IMR-90 (cell line): ENCODE data around the gene LRFN2. TPM values are rescaled to one million over a fixed set of nuclear protein-coding genes. Genes with fewer than 3 reads are reported as not detected.

Source experiments
- ATAC-seq: fragments of 200-7000 bp; cut with Tn5 transposase; 2 replicates; pipeline ENCODE4 v1.9.1; 2020; ENCODE audit warnings: low read depth, mild to moderate bottlenecking, moderate library complexity
- BruUV-seq: library from RNA; stranded (reverse); fragments of 400-500 nt; replicated peaks from 2 replicates; lab custom pipeline; 2021; lab: Mats Ljungman, UMichigan
- CTCF ChIA-PET: fragments of 300-600 bp; formaldehyde crosslinking; extraction: SDS; loops from one replicate; lab custom pipeline; 2021; ENCODE audit warnings: antibody characterized with exemption; lab: Yijun Ruan, JAX
- POLR2A ChIA-PET: fragments of 300-600 bp; sonication (Branson Sonifier 250); formaldehyde crosslinking; loops from one replicate; lab custom pipeline; 2022; ENCODE audit warnings: antibody characterized with exemption; ENCODE audit not compliant: unreplicated experiment; lab: Charles Lee
- DNase-seq: peaks from one replicate; pipeline ENCODE4 v3.0.0; 2013
- H2AFZ ChIP-seq: replicated peaks from 2 replicates; pipeline ENCODE3; 2013; ENCODE audit warnings: low read length, mild to moderate bottlenecking; ENCODE audit not compliant: poor library complexity
- H2AK5ac ChIP-seq: 2 replicates; pipeline ENCODE4 v1.6.1; 2013; ENCODE audit warnings: low read depth, low read length, inconsistent platforms
- H2AK9ac ChIP-seq: replicated peaks from 2 replicates; pipeline ENCODE3; 2013; ENCODE audit warnings: mild to moderate bottlenecking, low read depth, low read length, moderate library complexity; ENCODE audit not compliant: poor library complexity
- H2BK120ac ChIP-seq: 2 replicates; pipeline ENCODE4 v1.6.1; 2013; ENCODE audit warnings: low read depth, low read length, inconsistent platforms
- H2BK15ac ChIP-seq: 3 replicates; pipeline ENCODE4 v1.6.1; 2013; ENCODE audit warnings: low read depth, low read length, inconsistent platforms
- H2BK20ac ChIP-seq: 2 replicates; pipeline ENCODE4 v1.6.1; 2013; ENCODE audit warnings: low read depth, mild to moderate bottlenecking, inconsistent platforms, low read length, moderate library complexity
- H2BK5ac ChIP-seq: 2 replicates; pipeline ENCODE4 v1.6.1; 2013; ENCODE audit warnings: mild to moderate bottlenecking, low read depth, low read length, inconsistent platforms; ENCODE audit not compliant: poor library complexity, severe bottlenecking
- H3K14ac ChIP-seq: replicated peaks from 2 replicates; pipeline ENCODE4 v1.6.1; 2013; ENCODE audit warnings: low read depth, low read length, inconsistent platforms
- H3K18ac ChIP-seq: 2 replicates; pipeline ENCODE4 v1.6.1; 2013; ENCODE audit warnings: low read depth, low read length, control low read depth
- H3K23ac ChIP-seq: 2 replicates; pipeline ENCODE4 v1.6.1; 2013; ENCODE audit warnings: low read depth, low read length, inconsistent platforms
- H3K27ac ChIP-seq: 2 replicates; pipeline ENCODE4 v1.5.1; 2013; ENCODE audit warnings: mild to moderate bottlenecking, control low read depth, low read length; ENCODE audit not compliant: insufficient read depth
- H3K27me3 ChIP-seq: 2 replicates; pipeline ENCODE4 v1.6.1; 2013; ENCODE audit warnings: low read length; ENCODE audit not compliant: control insufficient read depth, insufficient read depth
- H3K36me3 ChIP-seq: 2 replicates; pipeline ENCODE4 v1.6.1; 2013; ENCODE audit warnings: low read length, mixed read lengths; ENCODE audit not compliant: control insufficient read depth, insufficient read depth
- H3K4ac ChIP-seq: 2 replicates; pipeline ENCODE4 v1.6.1; 2013; ENCODE audit warnings: low read depth, low read length, inconsistent platforms
- H3K4me1 ChIP-seq: 2 replicates; pipeline ENCODE4 v1.6.1; 2013; ENCODE audit warnings: low read length, mixed read lengths; ENCODE audit not compliant: control insufficient read depth, insufficient read depth
- H3K4me2 ChIP-seq: 2 replicates; pipeline ENCODE4 v1.6.1; 2013; ENCODE audit warnings: low read depth, mild to moderate bottlenecking, control low read depth, low read length, moderate library complexity
- H3K4me3 ChIP-seq: 2 replicates; pipeline ENCODE4 v1.5.1; 2013; ENCODE audit warnings: low read depth, mild to moderate bottlenecking, control low read depth, low read length, moderate library complexity; ENCODE audit not compliant: insufficient read depth
- H3K56ac ChIP-seq: 2 replicates; pipeline ENCODE4 v1.6.1; 2013; ENCODE audit warnings: low read length, inconsistent platforms; ENCODE audit not compliant: insufficient read depth; ENCODE audit errors: extremely low read depth
- H3K79me1 ChIP-seq, 2 experiments: 2 replicates each; pipeline ENCODE4 v1.6.1; 2013; ENCODE audit warnings: low read length in 2 of 2, inconsistent platforms in 1 of 2, low read depth in 1 of 2
- H3K9ac ChIP-seq: 2 replicates; pipeline ENCODE4 v1.6.1; 2013; ENCODE audit warnings: low read depth, low read length, control low read depth
- H3K9me1 ChIP-seq: 2 replicates; pipeline ENCODE4 v1.6.1; 2013; ENCODE audit warnings: low read length, inconsistent platforms; ENCODE audit not compliant: insufficient read depth
- H3K9me3 ChIP-seq: 2 replicates; pipeline ENCODE4 v1.6.1; 2013; ENCODE audit warnings: low read length; ENCODE audit not compliant: control insufficient read depth, insufficient read depth
- H4K20me1 ChIP-seq: 2 replicates; pipeline ENCODE4 v1.6.1; 2013; ENCODE audit warnings: low read length, inconsistent platforms; ENCODE audit not compliant: insufficient read depth
- H4K5ac ChIP-seq: 2 replicates; pipeline ENCODE4 v1.6.1; 2013; ENCODE audit warnings: mild to moderate bottlenecking, low read depth, low read length, control low read depth
- H4K8ac ChIP-seq, 2 experiments: 2 replicates each; pipeline ENCODE4 v1.6.1; 2013; ENCODE audit warnings: low read depth in 2 of 2, low read length in 2 of 2, control low read depth in 1 of 2, inconsistent platforms in 1 of 2
- H4K91ac ChIP-seq: 2 replicates; pipeline ENCODE4 v1.6.1; 2013; ENCODE audit warnings: low read depth, low read length, inconsistent platforms; ENCODE audit not compliant: insufficient read depth
- BHLHE40 ChIP-seq: fragments of 150-350 bp; IDR thresholded peaks from 2 replicates; pipeline ENCODE4 v1.6.1; 2016; ENCODE audit warnings: mild to moderate bottlenecking, low read depth, low read length
- FOS ChIP-seq: fragments of 150-350 bp; IDR thresholded peaks from 2 replicates; pipeline ENCODE4 v1.6.1; 2016; ENCODE audit warnings: low read depth, low read length
- MAZ ChIP-seq: IDR thresholded peaks from 2 replicates; pipeline ENCODE4 v1.6.1; 2012; ENCODE audit warnings: low read depth, mild to moderate bottlenecking, low read length, improper control_type of control experiment, moderate library complexity, borderline replicate concordance
- NFE2L2 ChIP-seq: fragments of 150-350 bp; IDR thresholded peaks from 2 replicates; pipeline ENCODE4 v1.6.1; 2016; ENCODE audit warnings: low read depth, mild to moderate bottlenecking, low read length
- POLR2A ChIP-seq: IDR thresholded peaks from 2 replicates; pipeline ENCODE4 v1.6.1; 2012; ENCODE audit warnings: mild to moderate bottlenecking, low read depth, low read length
- RAD21 ChIP-seq: IDR thresholded peaks from 2 replicates; pipeline ENCODE4 v1.6.1; 2012; ENCODE audit warnings: low read length, improper control_type of control experiment
- RCOR1 ChIP-seq: IDR thresholded peaks from 2 replicates; pipeline ENCODE4 v1.6.1; 2012; ENCODE audit warnings: mild to moderate bottlenecking, low read length, improper control_type of control experiment; ENCODE audit not compliant: insufficient replicate concordance
- SMC3 ChIP-seq: fragments of 150-350 bp; IDR thresholded peaks from 2 replicates; pipeline ENCODE4 v1.6.1; 2016; ENCODE audit warnings: low read depth, mild to moderate bottlenecking, antibody characterized with exemption, low read length, moderate library complexity
- WGBS, 2 experiments: methylation state at CpG; one replicate each; pipeline versions ENCODE4 v1.1.5 to v1.1.7; 2013; ENCODE audit warnings: missing lambda C conversion rate in 2 of 2; ENCODE audit not compliant: insufficient read length in 1 of 2; ENCODE audit errors: extremely low coverage in 2 of 2; 5-methylcytosine and 5-hydroxymethylcytosine counted together
- dilution Hi-C: fragments of 300-500 bp; cut with HindIII; formaldehyde crosslinking; loops from one replicate; pipeline ENCODE4 v1.14.3; 2018; ENCODE audit warnings: low sequenced_read_pairs; ENCODE audit not compliant: unreplicated experiment
- in situ Hi-C: fragments of 300-500 bp; cut with MboI; formaldehyde crosslinking; loops from 3 replicates; pipeline ENCODE4 v1.14.3; 2019; ENCODE audit warnings: low sequenced_read_pairs, inconsistent platforms, mixed read lengths
- intact Hi-C: fragments of 100-400 bp; cut with micrococcal nuclease; formaldehyde crosslinking; loops from 2 replicates; pipeline ENCODE4 v1.10.0; 2022
- polyA plus RNA-seq, 3 experiments: library from polyadenylated mRNA; depleted of rRNA; stranded (reverse); fragments of >200 nt; gene quantifications; 2 replicates each; pipeline ENCODE4 v1.2.3, GENCODE V29; 2012; ENCODE audit warnings: low replicate concordance in 1 of 3
- total RNA-seq: library from RNA; depleted of rRNA; stranded (reverse); fragments of >200 nt; gene quantifications from 2 replicates; pipeline ENCODE4 v1.2.3, GENCODE V29; 2012
- TF ChIP-seq, protein P1 (sequence below): fragments of 150-350 bp; IDR thresholded peaks from 2 replicates; pipeline ENCODE4 v1.6.1; 2016; ENCODE audit warnings: low read depth, mild to moderate bottlenecking, low read length, moderate library complexity, borderline replicate concordance
- TF ChIP-seq, protein P2 (sequence below): conservative IDR thresholded peaks from 2 replicates; pipeline ENCODE4 v1.5.1; 2012; ENCODE audit warnings: mild to moderate bottlenecking, low read depth, low read length, improper control_type of control experiment
- TF ChIP-seq, protein P3 (sequence below): fragments of 150-350 bp; IDR thresholded peaks from 2 replicates; pipeline ENCODE4 v1.6.1; 2017; ENCODE audit warnings: mild to moderate bottlenecking, antibody characterized with exemption, low read length, low read depth

LRFN2 gene
- total and polyA plus RNA-seq, 2 of the 4 experiments (the other 2 are of a cell fraction), result not detected

DNA sequence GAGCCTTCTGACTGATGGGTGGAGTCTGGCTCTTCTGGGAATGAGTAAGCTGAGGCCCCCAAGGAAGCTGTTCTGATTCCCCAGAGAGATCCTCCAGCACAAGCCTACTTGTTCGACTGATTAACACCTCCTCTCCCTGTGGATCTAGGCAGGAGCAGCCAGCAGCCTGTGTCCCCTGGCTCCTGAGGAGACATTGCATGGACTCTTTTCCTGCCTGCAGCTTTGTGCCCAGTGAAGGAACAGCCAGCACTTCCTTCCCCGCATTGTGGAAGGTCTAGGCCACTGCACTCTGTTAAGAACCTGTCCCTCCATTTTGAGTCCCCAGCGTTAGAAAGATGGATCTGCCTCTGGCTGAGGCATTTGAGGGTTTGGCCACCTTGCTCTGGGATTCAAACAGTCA is 29.1 kb downstream of the LRFN2 start:
- Histone ChIP-seq H3K4me2 (no peak overlapping the region), H2BK120ac (no peak overlapping the region), H4K8ac (no peak overlapping the region), H3K36me3 (no peaks in the 10 kb centered on the region), H3K4me3 (no peak overlapping the region), H3K79me1 (no peaks in the 10 kb centered on the region), H3K23ac (no peak overlapping the region), H2BK20ac (no peak overlapping the region), H3K14ac (no peak overlapping the region), H4K91ac (no peak overlapping the region), H2AK5ac (no peak overlapping the region), H3K9ac (no peak overlapping the region), H3K56ac (no peak overlapping the region), H4K20me1 (no peaks in the 10 kb centered on the region), H3K27me3 (no peaks in the 10 kb centered on the region; the same call in 1 of the 2 replicates), H4K5ac (no peak overlapping the region), H2BK5ac (no peak overlapping the region), H3K18ac (no peak overlapping the region), H3K9me1 (no peaks in the 10 kb centered on the region), H3K4ac (no peak overlapping the region), H2AK9ac (no peak overlapping the region), H3K27ac (no peak overlapping the region), H2BK15ac (no peak overlapping the region), H3K9me3 (no peaks in the 10 kb centered on the region), H3K4me1 (no peaks in the 10 kb centered on the region), H2AFZ (no peak overlapping the region)
- TF ChIP-seq BHLHE40 (no peak), POLR2A (no peak), RAD21 (no peak), SMC3 (no peak), MAZ (no peak), RCOR1 (no peak), NFE2L2 (no peak), FOS (no peak)
- TF ChIP-seq, protein P1, sequence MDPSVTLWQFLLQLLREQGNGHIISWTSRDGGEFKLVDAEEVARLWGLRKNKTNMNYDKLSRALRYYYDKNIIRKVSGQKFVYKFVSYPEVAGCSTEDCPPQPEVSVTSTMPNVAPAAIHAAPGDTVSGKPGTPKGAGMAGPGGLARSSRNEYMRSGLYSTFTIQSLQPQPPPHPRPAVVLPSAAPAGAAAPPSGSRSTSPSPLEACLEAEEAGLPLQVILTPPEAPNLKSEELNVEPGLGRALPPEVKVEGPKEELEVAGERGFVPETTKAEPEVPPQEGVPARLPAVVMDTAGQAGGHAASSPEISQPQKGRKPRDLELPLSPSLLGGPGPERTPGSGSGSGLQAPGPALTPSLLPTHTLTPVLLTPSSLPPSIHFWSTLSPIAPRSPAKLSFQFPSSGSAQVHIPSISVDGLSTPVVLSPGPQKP, result no peak
- TF ChIP-seq, protein P2, sequence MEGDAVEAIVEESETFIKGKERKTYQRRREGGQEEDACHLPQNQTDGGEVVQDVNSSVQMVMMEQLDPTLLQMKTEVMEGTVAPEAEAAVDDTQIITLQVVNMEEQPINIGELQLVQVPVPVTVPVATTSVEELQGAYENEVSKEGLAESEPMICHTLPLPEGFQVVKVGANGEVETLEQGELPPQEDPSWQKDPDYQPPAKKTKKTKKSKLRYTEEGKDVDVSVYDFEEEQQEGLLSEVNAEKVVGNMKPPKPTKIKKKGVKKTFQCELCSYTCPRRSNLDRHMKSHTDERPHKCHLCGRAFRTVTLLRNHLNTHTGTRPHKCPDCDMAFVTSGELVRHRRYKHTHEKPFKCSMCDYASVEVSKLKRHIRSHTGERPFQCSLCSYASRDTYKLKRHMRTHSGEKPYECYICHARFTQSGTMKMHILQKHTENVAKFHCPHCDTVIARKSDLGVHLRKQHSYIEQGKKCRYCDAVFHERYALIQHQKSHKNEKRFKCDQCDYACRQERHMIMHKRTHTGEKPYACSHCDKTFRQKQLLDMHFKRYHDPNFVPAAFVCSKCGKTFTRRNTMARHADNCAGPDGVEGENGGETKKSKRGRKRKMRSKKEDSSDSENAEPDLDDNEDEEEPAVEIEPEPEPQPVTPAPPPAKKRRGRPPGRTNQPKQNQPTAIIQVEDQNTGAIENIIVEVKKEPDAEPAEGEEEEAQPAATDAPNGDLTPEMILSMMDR, result no peak
- TF ChIP-seq, protein P3, sequence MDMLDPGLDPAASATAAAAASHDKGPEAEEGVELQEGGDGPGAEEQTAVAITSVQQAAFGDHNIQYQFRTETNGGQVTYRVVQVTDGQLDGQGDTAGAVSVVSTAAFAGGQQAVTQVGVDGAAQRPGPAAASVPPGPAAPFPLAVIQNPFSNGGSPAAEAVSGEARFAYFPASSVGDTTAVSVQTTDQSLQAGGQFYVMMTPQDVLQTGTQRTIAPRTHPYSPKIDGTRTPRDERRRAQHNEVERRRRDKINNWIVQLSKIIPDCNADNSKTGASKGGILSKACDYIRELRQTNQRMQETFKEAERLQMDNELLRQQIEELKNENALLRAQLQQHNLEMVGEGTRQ, result no peak
- intact Hi-C loops (loop anchor here (10.0 kb wide), 2 partner anchors 287 to 507 kb away; no protein-coding TSS in a partner anchor), in situ Hi-C loops (loop anchor here (10.0 kb wide), 1 partner anchor 467 kb away; no protein-coding TSS in a partner anchor), dilution Hi-C loops (no loop called here)
- ChIA-PET CTCF (no interaction called here), POLR2A (no interaction called here)
- 42% methylated on average over 2 of the region's 3 CpGs; no CpG with 5 or more reads in 1 of the 2 experiments for WGBS, 2 experiments
- DNase-seq, result no peak
- no TSS peak for BruUV-seq
- no peak for ATAC-seq
